Astrocyte of the spinal cord (primary cell): ENCODE results near the gene CDC42BPB.
A peak's percentile ranks its signal among the peaks of the same experiment; 100 is the strongest.

Experiments
- DNase-seq: peaks from one replicate; pipeline ENCODE4 v3.0.0; 2011; ENCODE audit warnings: low read depth, low spot score
- H3K4me3 ChIP-seq: 2 replicates; pipeline ENCODE4 v1.5.1; 2011; ENCODE audit warnings: low read depth, mild to moderate bottlenecking, low read length, moderate library complexity
- CTCF ChIP-seq: IDR thresholded peaks from 2 replicates; pipeline ENCODE4 v1.5.1; 2012; ENCODE audit warnings: low read depth, mild to moderate bottlenecking, low read length, inconsistent platforms
- in situ Hi-C: cut with HindIII; loops from 2 replicates; pipeline ENCODE4 v1.10.0; 2017; ENCODE audit warnings: low sequenced_read_pairs

CDC42BPB gene

GRCh38 chr14:102924632-102925588, 132.4 kb downstream of the CDC42BPB start:
- no peak for DNase-seq
- H3K4me3 ChIP-seq = no peak overlapping the region
- in situ Hi-C loops = no loop called here
- peak; percentile 18 for TF ChIP-seq CTCF

GRCh38 chr14:102923925-102924486, 133.3 kb downstream of the CDC42BPB start:
- in situ Hi-C loops = no loop called here
- no peak overlapping the region for H3K4me3 ChIP-seq
- TF ChIP-seq CTCF = no peak
- DNase-seq = no peak

- in situ Hi-C loops = no loop called here
- TF ChIP-seq CTCF = no peak
- DNase-seq = no peak
- H3K4me3 ChIP-seq = no peak overlapping the region
These were observed 134.0 kb downstream of the CDC42BPB start for GRCh38 chr14:102923201-102923924.

GRCh38 chr14:102922490-102923200, 134.7 kb downstream of the CDC42BPB start, which contains the start of gene AMN:
TSS of gene AMN (plus strand) at chr14:102922663. CDS start at chr14:102922689, 26 bp downstream.
- in situ Hi-C loops = no loop called here
- no peak for TF ChIP-seq CTCF
- no peak within 1 kb of the TSS for H3K4me3 ChIP-seq
- DNase-seq = no peak

GRCh38 chr14:102920998-102921304, 136.4 kb downstream of the CDC42BPB start:
- no peak for TF ChIP-seq CTCF
- no peak overlapping the region for H3K4me3 ChIP-seq
- DNase-seq = no peak
- in situ Hi-C loops = no loop called here

GRCh38 chr14:102920273-102920997, 136.9 kb downstream of the CDC42BPB start:
- in situ Hi-C loops = no loop called here
- H3K4me3 ChIP-seq = no peak overlapping the region
- DNase-seq = no peak
- TF ChIP-seq CTCF = no peak
